Mesendoderm (in vitro differentiated cells): Measurements from ENCODE around the gene PTPRE.

Experiments used
- DNase-seq: peaks from one replicate; pipeline ENCODE4 v3.0.0; 2013
- H2AK5ac ChIP-seq: 2 replicates; pipeline ENCODE4 v1.6.1; 2013; ENCODE audit warnings: low read length, inconsistent platforms
- H2BK120ac ChIP-seq: 2 replicates; pipeline ENCODE4 v1.6.1; 2013; ENCODE audit warnings: low read depth, mild to moderate bottlenecking, low read length, moderate library complexity, mixed read lengths
- H2BK15ac ChIP-seq: replicated peaks from 2 replicates; pipeline ENCODE4 v1.6.1; 2013; ENCODE audit warnings: low read depth, mild to moderate bottlenecking, moderate library complexity
- H2BK5ac ChIP-seq: 2 replicates; pipeline ENCODE4 v1.6.1; 2013; ENCODE audit warnings: low read length, inconsistent platforms
- H3K18ac ChIP-seq: 2 replicates; pipeline ENCODE4 v1.6.1; 2013; ENCODE audit warnings: mild to moderate bottlenecking, low read length, mixed read lengths
- H3K23ac ChIP-seq: one replicate; pipeline ENCODE4 v1.6.1; 2013; ENCODE audit warnings: low read length
- H3K27ac ChIP-seq: 2 replicates; pipeline ENCODE4 v1.5.1; 2013; ENCODE audit warnings: low read depth, mild to moderate bottlenecking, inconsistent platforms, low read length, moderate library complexity
- H3K27me3 ChIP-seq: 2 replicates; pipeline ENCODE4 v1.6.1; 2013; ENCODE audit warnings: low read length, control low read depth, mild to moderate bottlenecking, inconsistent platforms; ENCODE audit not compliant: insufficient read depth, poor library complexity
- H3K36me3 ChIP-seq: 2 replicates; pipeline ENCODE4 v1.6.1; 2013; ENCODE audit warnings: low read length, inconsistent platforms; ENCODE audit not compliant: control insufficient read depth, insufficient read depth
- H3K4ac ChIP-seq: one replicate; pipeline ENCODE4 v1.6.1; 2013; ENCODE audit warnings: low read depth, mild to moderate bottlenecking, low read length, moderate library complexity
- H3K4me1 ChIP-seq: 2 replicates; pipeline ENCODE4 v1.6.1; 2013; ENCODE audit warnings: low read depth, low read length, inconsistent platforms; ENCODE audit not compliant: control insufficient read depth
- H3K4me2 ChIP-seq: 2 replicates; pipeline ENCODE4 v1.6.1; 2013; ENCODE audit warnings: low read length
- H3K4me3 ChIP-seq: 2 replicates; pipeline ENCODE4 v1.5.1; 2013; ENCODE audit warnings: mild to moderate bottlenecking, low read length
- H3K56ac ChIP-seq: one replicate; pipeline ENCODE4 v1.6.1; 2013; ENCODE audit warnings: low read length
- H3K79me1 ChIP-seq: 2 replicates; pipeline ENCODE4 v1.6.1; 2013; ENCODE audit warnings: low read length, inconsistent platforms
- H3K79me2 ChIP-seq: 2 replicates; pipeline ENCODE4 v1.6.1; 2013; ENCODE audit warnings: mild to moderate bottlenecking, low read length; ENCODE audit not compliant: control insufficient read depth, insufficient read depth
- H3K9ac ChIP-seq: 2 replicates; pipeline ENCODE4 v1.6.1; 2013; ENCODE audit warnings: low read length, inconsistent platforms
- H4K5ac ChIP-seq: one replicate; pipeline ENCODE4 v1.6.1; 2013; ENCODE audit warnings: low read length
- H4K8ac ChIP-seq: one replicate; pipeline ENCODE4 v1.6.1; 2013; ENCODE audit warnings: low read depth, mild to moderate bottlenecking, control low read depth, low read length, moderate library complexity
- WGBS: extraction: QIAGEN DNeasy Blood & Tissue Kit; methylation state at CpG from one replicate; pipeline ENCODE4 v1.1.7; 2013; ENCODE audit warnings: low lambda C conversion rate, missing lambda C conversion rate; ENCODE audit not compliant: insufficient coverage; ENCODE audit errors: extremely low coverage; 5-methylcytosine and 5-hydroxymethylcytosine counted together

Gene PTPRE

DNA sequence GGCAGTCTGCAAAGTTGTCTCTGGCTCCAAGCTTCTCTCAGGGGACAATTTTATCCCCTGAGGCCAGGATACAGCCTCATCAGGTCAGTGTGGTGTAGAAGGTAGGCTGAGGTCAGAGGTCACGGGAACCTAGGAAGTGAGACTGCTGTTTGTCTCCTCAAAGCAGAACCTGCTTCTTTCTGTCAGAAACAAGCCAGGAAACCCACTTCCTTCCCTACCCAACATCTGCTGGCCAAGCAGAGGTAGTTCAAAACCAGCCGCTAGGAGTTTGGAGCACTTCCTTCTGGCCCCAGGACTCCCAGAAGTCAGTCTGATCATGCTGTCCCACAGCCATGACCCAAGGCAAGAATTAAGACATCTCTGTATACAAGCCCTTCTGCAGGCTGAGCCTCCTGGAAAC lies 26.3 kb upstream of the PTPRE start:
- WGBS, result no CpG with 5 or more reads among the region's 2 CpGs
- Histone ChIP-seq H3K4me3 (no peak overlapping the region), H3K79me1 (no peaks in the 10 kb centered on the region), H2AK5ac (no peak overlapping the region), H3K4me1 (no peaks in the 10 kb centered on the region), H3K4me2 (no peak overlapping the region), H2BK5ac (no peak overlapping the region), H3K79me2 (no peaks in the 10 kb centered on the region), H2BK120ac (no peak overlapping the region), H4K8ac (no peak overlapping the region), H3K23ac (no peak overlapping the region), H3K56ac (no peak overlapping the region), H3K27ac (no peak overlapping the region), H4K5ac (no peak overlapping the region), H3K27me3 (no peaks in the 10 kb centered on the region), H3K18ac (no peak overlapping the region), H3K9ac (no peak overlapping the region), H2BK15ac (no peak overlapping the region), H3K36me3 (no peaks in the 10 kb centered on the region), H3K4ac (no peak overlapping the region)
- no peak for DNase-seq

DNA sequence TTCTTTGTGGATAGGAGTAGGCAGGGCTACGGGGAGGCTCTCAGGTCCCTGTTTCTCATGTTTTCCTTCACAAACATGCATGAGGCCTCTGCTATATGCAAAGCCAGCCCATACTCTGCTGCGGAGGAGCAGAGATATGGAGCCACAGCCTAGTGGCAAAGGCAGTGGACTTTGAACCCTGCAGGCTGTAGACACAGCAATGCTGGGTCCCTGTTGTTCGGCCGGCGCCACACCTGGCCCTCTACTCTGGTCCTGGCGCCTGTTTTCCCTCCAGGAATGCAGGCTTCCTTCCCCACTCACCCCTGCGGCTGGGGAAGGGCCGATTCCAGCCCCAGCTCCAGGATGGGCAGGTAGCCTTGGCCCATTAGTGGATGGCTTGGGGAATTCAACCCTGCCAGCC lies 25.6 kb upstream of the PTPRE start:
- Histone ChIP-seq H2BK5ac (no peak overlapping the region), H3K4me2 (no peak overlapping the region), H2BK120ac (no peak overlapping the region), H3K27me3 (no peaks in the 10 kb centered on the region), H3K79me2 (no peaks in the 10 kb centered on the region), H3K79me1 (no peaks in the 10 kb centered on the region), H4K5ac (no peak overlapping the region), H3K4me3 (no peak overlapping the region), H4K8ac (no peak overlapping the region), H3K36me3 (no peaks in the 10 kb centered on the region), H3K4ac (no peak overlapping the region), H3K9ac (no peak overlapping the region), H3K4me1 (no peaks in the 10 kb centered on the region), H3K56ac (no peak overlapping the region), H3K27ac (no peak overlapping the region), H2BK15ac (no peak overlapping the region), H3K23ac (no peak overlapping the region), H3K18ac (no peak overlapping the region), H2AK5ac (no peak overlapping the region)
- WGBS, result no CpG with 5 or more reads among the region's 8 CpGs
- DNase-seq, result no peak

DNA sequence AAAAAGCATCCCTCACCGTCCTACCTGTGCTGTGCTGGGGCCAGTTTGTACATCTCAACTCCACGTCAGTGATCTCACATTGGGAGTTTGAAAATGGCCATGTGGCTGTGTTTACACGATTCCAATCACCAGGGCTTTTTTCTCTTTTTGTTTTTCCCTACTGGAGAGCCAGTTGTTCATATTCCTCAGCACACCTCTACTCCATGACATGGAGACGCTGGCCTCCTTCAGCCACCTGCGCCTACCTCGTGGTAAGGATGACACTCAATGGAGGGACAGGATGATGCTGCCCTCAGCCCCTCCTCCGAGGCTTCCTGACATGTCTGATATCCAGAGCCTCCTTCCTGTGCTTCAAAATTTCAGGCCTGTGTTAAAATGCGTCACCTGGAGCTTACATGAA lies 24.5 kb upstream of the PTPRE start:
- H3K4me1 ChIP-seq, result no peaks in the 10 kb centered on the region
- no CpG with 5 or more reads among the region's 8 CpGs for WGBS
- no peak overlapping the region for H3K9ac ChIP-seq
- H3K79me2 ChIP-seq, result no peaks in the 10 kb centered on the region
- H3K56ac ChIP-seq, result no peak overlapping the region
- no peak overlapping the region for H3K23ac ChIP-seq
- H3K4ac ChIP-seq, result no peak overlapping the region
- H3K18ac ChIP-seq, result no peak overlapping the region
- H3K27me3 ChIP-seq, result no peaks in the 10 kb centered on the region
- no peak overlapping the region for H2BK5ac ChIP-seq
- no peak overlapping the region for H2AK5ac ChIP-seq
- no peak overlapping the region for H3K4me3 ChIP-seq
- H3K36me3 ChIP-seq, result no peaks in the 10 kb centered on the region
- H2BK15ac ChIP-seq, result no peak overlapping the region
- H3K79me1 ChIP-seq, result no peaks in the 10 kb centered on the region
- DNase-seq, result no peak
- H4K5ac ChIP-seq, result no peak overlapping the region
- no peak overlapping the region for H3K4me2 ChIP-seq
- H2BK120ac ChIP-seq, result no peak overlapping the region
- no peak overlapping the region for H3K27ac ChIP-seq
- no peak overlapping the region for H4K8ac ChIP-seq

DNA sequence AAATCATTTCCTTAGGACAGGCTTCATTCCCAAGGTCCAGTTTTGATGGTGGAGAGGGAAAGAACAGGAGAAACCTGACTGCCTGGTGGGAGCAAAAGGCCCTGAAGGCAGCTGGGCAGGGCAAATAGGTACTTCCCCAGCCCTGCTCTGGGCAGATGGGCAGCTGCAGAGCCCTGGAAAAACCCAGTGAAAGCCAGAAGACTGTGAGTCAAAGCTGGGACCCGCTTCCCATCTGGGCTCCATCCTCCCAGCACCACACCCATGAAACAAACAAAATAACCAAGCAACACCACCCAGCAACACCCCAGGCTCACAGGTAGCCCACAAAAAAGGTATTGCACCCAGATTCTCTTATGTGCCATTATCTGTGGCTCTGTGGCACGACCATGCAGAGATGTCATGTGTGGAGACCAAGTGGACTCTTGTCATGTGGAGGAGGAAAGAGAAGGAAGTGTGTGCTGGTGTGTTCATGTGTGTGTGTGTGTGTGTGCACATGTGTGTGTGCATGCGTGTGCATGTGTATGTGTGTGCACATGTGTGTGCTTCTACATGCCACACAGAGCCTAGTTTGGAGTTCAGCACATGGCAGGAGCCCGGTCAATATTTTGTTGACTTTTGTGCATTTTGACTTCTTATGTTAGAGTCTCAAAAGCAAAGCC lies 24.0 kb upstream of the PTPRE start:
- no peak overlapping the region for H3K18ac ChIP-seq
- no peak overlapping the region for H2BK120ac ChIP-seq
- WGBS, result no CpG with 5 or more reads among the region's 4 CpGs
- H3K4me3 ChIP-seq, result no peak overlapping the region
- H4K8ac ChIP-seq, result no peak overlapping the region
- H4K5ac ChIP-seq, result no peak overlapping the region
- H3K4me1 ChIP-seq, result no peaks in the 10 kb centered on the region
- H3K23ac ChIP-seq, result no peak overlapping the region
- H3K79me2 ChIP-seq, result no peaks in the 10 kb centered on the region
- H2BK5ac ChIP-seq, result no peak overlapping the region
- H3K9ac ChIP-seq, result no peak overlapping the region
- no peak for DNase-seq
- no peaks in the 10 kb centered on the region for H3K27me3 ChIP-seq
- no peak overlapping the region for H2BK15ac ChIP-seq
- no peak overlapping the region for H3K56ac ChIP-seq
- no peak overlapping the region for H3K4me2 ChIP-seq
- no peak overlapping the region for H3K27ac ChIP-seq
- no peaks in the 10 kb centered on the region for H3K36me3 ChIP-seq
- H2AK5ac ChIP-seq, result no peak overlapping the region
- no peaks in the 10 kb centered on the region for H3K79me1 ChIP-seq
- H3K4ac ChIP-seq, result no peak overlapping the region

DNA sequence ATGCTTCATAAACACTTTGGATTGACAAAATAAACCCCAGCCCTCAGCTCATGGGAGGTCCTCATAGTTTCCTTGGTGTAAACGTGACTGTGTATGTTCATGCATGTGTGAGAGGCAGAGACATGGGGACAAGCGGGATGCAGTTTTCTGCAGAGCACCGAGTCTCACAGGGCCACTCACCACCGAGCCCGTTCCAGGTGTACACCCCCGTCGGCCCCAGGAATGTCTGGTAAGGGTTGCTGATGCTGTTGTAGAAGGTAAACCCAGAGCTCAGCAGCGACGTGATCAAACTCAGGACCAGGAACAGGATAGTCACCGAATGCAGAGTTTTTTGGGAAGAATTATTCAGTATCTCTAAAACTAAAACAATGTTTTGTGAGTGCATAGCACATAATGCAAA lies 23.4 kb upstream of the PTPRE start:
- H4K5ac ChIP-seq, result no peak overlapping the region
- H2AK5ac ChIP-seq, result no peak overlapping the region
- H3K79me1 ChIP-seq, result no peaks in the 10 kb centered on the region
- no peak overlapping the region for H4K8ac ChIP-seq
- no peak overlapping the region for H3K23ac ChIP-seq
- H2BK15ac ChIP-seq, result no peak overlapping the region
- no peak overlapping the region for H3K4ac ChIP-seq
- no peaks in the 10 kb centered on the region for H3K36me3 ChIP-seq
- H3K9ac ChIP-seq, result no peak overlapping the region
- H3K79me2 ChIP-seq, result no peaks in the 10 kb centered on the region
- H2BK120ac ChIP-seq, result no peak overlapping the region
- H3K4me1 ChIP-seq, result no peaks in the 10 kb centered on the region
- H3K18ac ChIP-seq, result no peak overlapping the region
- H3K27me3 ChIP-seq, result no peaks in the 10 kb centered on the region
- no CpG with 5 or more reads among the region's 10 CpGs for WGBS
- DNase-seq, result no peak
- H3K4me3 ChIP-seq, result no peak overlapping the region
- no peak overlapping the region for H3K4me2 ChIP-seq
- no peak overlapping the region for H2BK5ac ChIP-seq
- no peak overlapping the region for H3K56ac ChIP-seq
- H3K27ac ChIP-seq, result no peak overlapping the region

DNA sequence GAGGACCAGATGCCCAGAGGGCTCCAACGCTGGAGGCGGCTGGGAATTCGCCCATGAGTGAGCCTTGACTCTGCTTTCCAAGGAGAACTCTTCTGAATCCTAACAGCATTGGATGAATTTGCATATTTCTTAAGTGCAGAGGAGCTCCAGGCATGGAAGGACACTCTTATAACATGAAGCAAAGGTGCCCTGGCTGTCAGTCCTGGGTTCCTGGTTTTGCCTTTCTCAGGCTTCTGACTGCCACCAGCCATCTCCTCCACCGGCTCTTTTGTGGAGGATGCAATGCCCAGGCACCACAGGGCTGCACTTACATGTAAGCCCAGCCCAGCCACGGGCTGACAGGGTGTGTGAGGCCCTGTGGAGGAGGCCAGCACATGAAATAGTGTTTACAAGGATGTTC lies 22.4 kb upstream of the PTPRE start:
- H3K18ac ChIP-seq, result no peak overlapping the region
- H2BK15ac ChIP-seq, result no peak overlapping the region
- H3K79me1 ChIP-seq, result no peaks in the 10 kb centered on the region
- no peaks in the 10 kb centered on the region for H3K79me2 ChIP-seq
- no peak overlapping the region for H3K4ac ChIP-seq
- H4K5ac ChIP-seq, result no peak overlapping the region
- no peak overlapping the region for H4K8ac ChIP-seq
- no CpG with 5 or more reads among the region's 5 CpGs for WGBS
- H3K4me3 ChIP-seq, result no peak overlapping the region
- H2BK120ac ChIP-seq, result no peak overlapping the region
- no peak overlapping the region for H2AK5ac ChIP-seq
- no peaks in the 10 kb centered on the region for H3K36me3 ChIP-seq
- DNase-seq, result no peak
- H3K56ac ChIP-seq, result no peak overlapping the region
- H3K23ac ChIP-seq, result no peak overlapping the region
- no peak overlapping the region for H3K9ac ChIP-seq
- H2BK5ac ChIP-seq, result no peak overlapping the region
- no peak overlapping the region for H3K27ac ChIP-seq
- no peaks in the 10 kb centered on the region for H3K27me3 ChIP-seq
- no peak overlapping the region for H3K4me2 ChIP-seq
- H3K4me1 ChIP-seq, result no peaks in the 10 kb centered on the region
